ENCODE results near the gene CPA1.
A peak's percentile ranks its signal among the peaks of the same experiment; 100 is the strongest.

The CPA1 gene

DNA sequence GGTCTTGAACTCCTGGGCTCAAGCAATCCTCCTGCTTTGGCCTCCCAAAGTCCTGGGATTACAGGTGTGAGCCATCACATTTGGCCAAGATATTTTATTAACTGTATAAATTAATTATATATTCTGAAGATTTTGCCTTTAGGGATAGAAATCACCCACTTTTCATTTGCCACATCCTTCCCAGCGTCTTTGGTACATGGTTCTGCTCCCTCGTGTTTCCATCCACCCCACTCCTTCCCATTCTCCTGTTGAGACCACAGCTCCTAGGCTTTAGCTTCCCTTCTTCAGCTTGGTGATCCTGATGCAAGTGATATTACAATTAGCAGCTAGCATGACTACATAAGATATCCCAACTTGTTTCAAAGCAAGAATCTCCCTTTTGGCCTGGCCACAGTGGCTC, 8.4 kb downstream of the CPA1 start:
- H3K27ac ChIP-seq: no peak overlapping the region
- no peak for DNase-seq (ENCODE audit: low read depth, low spot score)

DNA sequence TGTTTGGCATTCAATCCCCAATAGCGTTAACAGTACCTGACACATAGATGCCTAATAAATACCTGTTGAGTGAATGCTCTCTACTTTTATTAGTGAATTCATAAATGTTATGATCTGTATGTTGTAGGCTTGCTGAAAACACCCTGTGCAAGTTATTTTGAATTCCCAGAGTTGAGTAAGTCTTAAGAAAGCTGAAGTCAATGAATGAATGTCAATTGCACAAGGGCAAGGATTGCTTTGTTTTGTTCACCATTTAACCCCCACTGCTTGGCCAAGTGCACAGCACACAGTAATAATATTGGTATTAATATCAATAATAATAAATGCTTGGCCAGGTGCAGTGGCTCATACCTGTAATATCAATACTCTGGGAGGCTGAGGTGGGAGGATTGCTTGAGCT, 10.2 kb downstream of the CPA1 start:
- no peak overlapping the region for H3K27ac ChIP-seq
- DNase-seq (ENCODE audit: low read depth, low spot score): no peak

DNA sequence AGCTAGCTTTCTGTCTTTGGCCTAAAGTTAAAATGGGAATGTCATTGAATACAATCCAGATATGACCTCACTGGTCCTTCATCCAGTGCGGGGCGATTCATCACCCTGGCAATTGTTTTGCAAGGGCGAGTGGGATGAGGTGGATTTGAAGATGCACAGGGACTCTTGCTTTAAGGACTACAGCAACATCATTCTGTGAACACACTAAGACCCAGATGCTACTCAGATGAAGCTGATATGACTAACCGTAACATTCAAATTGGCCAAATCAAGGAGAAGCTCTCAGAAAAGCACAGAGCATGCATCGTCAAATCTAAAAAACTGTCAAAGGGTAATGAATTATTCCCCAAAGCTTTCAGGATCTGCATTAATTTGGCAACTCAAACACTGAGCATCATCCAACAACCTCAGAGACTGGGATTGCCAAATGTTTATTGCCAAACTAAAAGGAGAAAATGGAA, 12.8 kb downstream of the CPA1 start:
- no peak overlapping the region for H3K27ac ChIP-seq
- DNase-seq (ENCODE audit: low read depth, low spot score): no peak

- H3K27ac ChIP-seq: no peak overlapping the region
- DNase-seq (ENCODE audit: low read depth, low spot score): no peak
Measured at GRCh38 chr7:130393841-130394411, 13.6 kb downstream of the CPA1 start.

DNA sequence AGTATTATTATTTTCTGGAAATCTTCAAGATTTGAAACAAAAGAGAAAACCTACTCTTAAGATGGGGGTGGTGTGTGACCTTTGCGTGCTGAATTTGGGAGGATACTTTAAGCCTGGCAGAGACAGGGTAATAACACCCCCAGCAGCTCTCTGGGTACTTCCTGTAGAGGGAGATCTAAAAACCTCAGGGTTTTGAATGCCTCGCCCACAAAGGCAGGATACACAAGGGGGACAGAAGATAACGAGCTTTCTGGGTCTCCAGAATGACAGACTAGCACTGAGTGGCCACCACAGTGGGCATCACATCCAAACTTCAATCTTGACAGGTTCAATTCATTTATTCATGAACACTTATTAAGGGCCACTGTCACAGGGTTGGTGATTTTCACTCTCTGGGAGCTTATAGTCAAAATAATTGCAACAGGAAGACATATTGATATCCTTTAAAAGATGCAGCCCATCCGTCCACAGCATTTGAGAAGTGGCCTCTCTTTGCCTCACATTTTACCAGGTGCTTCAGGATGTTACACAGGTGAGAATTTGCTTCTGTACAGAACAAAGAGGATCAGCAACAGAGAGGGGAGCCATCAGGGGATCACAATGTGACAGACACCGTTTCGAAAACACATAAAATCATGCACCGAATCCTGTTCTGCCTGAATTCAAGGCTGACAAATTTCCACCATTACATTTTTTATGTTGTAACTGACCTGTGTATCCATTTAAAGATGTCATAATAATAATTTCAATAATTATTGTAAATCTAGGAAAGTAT, 14.3 kb downstream of the CPA1 start:
- H3K27ac ChIP-seq: no peak overlapping the region
- DNase-seq (ENCODE audit: low read depth, low spot score): no peak

DNA sequence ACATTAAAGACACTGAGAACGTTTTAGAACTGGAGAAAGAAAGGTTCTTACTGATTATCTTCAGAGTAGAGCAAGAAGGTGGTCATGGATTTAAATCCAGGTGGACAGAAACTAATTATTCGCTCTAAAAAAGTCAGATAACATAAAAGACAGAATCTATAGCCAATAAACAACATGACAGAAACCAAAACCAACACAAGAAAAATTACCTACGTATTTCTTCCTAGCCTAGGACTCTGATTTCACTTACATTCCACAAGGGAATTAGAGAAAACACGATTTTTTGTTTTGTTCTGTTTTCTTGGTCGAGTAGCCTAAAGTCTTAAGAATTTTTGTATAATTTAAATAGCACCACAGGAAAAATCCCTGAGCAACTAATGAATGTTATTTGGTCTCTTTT, 15.1 kb downstream of the CPA1 start:
- no peak overlapping the region for H3K27ac ChIP-seq
- DNase-seq (ENCODE audit: low read depth, low spot score): no peak

- no peak for DNase-seq (ENCODE audit: low read depth, low spot score)
- no peak overlapping the region for H3K27ac ChIP-seq
Measured at GRCh38 chr7:130396109-130396508, 15.8 kb downstream of the CPA1 start.

DNA sequence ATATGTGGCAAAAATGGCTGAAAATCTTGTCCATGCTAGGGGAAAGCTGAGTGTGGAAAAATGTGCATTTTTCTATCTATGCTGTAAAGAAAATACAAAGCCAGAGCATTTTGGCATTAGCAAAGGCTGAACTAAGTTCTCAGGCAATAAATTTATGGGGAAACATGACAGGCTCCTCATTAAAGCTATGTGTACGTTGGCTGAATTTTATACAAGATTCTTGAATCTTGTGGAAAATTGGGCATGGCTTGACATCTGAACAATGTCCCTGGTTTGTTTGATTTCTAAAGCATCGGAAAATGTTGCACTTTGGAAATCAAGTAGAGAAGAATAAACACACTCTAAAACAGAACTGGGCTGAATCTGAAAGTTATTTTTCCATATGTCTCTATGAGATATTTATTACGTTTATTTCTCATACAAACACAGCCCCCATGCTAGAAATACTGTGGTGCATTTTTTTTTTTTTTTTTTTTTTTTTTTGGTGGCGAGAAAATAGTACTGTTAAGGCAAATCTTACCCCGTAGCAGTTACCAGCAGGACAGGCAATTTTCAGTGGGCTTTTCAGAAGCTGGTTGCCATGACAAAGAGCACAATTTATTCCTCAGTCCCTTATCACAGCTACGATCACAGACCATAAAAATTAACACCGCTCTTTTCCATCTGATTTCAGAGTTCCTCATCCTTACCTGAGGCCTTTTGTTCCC, 16.9 kb downstream of the CPA1 start:
- no peak for DNase-seq (ENCODE audit: low read depth, low spot score)
- H3K27ac ChIP-seq: no peak overlapping the region

DNA sequence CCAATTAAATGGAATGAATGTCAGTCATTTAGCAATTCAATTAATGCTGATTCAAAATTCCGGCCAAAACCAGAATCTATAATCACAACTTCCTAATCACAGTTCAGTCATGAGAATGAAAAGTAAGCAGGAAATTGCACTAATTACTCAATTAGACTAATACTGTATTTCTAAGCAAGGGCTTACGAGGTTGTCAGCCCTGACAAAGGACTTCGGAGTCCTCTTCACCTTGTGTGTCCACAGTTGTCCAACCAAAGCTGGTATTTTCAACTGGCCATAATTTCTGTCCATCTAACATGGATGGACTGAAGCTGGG, 17.4 kb downstream of the CPA1 start:
- DNase-seq (ENCODE audit: low read depth, low spot score): no peak
- H3K27ac ChIP-seq: no peak overlapping the region

GRCh38 chr7:130398526-130399090, 18.3 kb downstream of the CPA1 start:
- no peak for DNase-seq (ENCODE audit: low read depth, low spot score)
- H3K27ac ChIP-seq: no peak overlapping the region

- no peak for DNase-seq (ENCODE audit: low read depth, low spot score)
- H3K27ac ChIP-seq: no peak overlapping the region
Measured at GRCh38 chr7:130400120-130400572, 19.9 kb downstream of the CPA1 start.

- no peak for DNase-seq (ENCODE audit: low read depth, low spot score)
- H3K27ac ChIP-seq: no peak overlapping the region
Measured at GRCh38 chr7:130401101-130401500, 20.8 kb downstream of the CPA1 start.

DNA sequence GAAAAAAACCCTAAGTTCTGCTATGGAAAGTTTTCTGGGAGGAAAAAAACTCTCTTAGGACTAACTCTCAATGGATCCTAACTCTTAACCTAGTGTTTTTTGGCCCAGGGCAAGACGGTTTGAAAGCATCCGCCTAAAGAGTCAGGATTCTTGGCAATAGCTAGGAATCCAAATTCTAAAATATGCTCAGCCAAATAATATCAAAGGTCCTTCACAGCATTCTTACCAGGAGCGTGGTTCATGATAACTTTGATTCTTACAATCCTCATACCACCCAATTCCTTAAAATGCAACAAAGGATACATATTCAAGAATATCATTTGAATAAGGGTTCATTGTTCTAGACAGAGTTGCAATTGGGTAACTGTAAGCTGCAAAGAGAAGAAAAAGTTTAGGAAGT, 21.3 kb downstream of the CPA1 start:
- H3K27ac ChIP-seq: no peak overlapping the region
- no peak for DNase-seq (ENCODE audit: low read depth, low spot score)

DNA sequence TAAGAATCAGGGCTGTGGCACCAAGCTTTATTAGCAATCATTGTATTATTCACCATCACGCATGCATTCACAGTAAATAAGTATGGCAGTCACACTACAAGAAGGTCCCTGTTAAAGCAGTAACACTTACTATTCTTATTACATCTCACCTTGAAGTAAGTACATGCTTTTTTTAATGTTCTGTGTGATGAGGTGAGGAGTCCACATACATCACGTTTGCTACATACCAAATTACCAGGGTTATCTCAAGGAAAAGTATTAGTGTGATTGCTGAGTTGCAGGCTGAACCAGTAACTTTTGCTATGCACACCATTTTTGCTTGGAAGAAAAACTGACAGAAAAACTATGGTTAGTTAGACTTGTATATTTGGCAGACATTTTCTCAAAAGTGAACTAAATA, 24.7 kb downstream of the CPA1 start:
- H3K27ac ChIP-seq: no peak overlapping the region
- no peak for DNase-seq (ENCODE audit: low read depth, low spot score)

DNA sequence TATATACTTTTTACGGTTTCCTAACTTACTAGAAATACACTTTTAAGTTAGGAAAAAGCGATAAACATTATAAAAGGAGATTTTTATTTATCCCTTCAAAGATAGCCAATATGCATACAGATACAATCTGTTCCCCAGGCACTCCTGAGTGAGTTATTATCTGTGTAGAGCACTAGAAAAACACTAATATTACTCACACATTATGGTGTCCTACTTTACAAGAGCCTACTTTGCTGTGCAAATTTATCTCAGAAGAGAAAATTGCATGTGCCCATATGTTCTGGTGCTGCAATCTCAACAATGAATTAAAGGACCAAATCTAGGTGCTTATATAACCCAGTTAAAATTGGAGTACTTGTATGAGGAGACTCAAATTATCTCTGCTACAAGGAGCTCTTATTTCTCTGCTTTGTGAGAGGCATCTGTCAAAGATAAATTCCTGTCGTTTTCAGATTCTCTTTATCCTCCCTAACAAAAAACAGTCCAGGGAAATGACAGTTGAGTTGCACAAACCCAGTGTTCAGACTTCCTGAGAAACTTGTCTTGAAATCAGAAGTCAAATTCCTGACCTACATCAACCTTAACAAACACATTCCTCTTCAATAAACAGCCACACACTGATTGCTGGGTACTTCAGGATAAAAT, 28.9 kb downstream of the CPA1 start:
- DNase-seq (ENCODE audit: low read depth, low spot score): no peak
- no peak overlapping the region for H3K27ac ChIP-seq

- DNase-seq (ENCODE audit: low read depth, low spot score): no peak
- no peak overlapping the region for H3K27ac ChIP-seq
Measured at GRCh38 chr7:130409712-130410072, 29.4 kb downstream of the CPA1 start.

DNA sequence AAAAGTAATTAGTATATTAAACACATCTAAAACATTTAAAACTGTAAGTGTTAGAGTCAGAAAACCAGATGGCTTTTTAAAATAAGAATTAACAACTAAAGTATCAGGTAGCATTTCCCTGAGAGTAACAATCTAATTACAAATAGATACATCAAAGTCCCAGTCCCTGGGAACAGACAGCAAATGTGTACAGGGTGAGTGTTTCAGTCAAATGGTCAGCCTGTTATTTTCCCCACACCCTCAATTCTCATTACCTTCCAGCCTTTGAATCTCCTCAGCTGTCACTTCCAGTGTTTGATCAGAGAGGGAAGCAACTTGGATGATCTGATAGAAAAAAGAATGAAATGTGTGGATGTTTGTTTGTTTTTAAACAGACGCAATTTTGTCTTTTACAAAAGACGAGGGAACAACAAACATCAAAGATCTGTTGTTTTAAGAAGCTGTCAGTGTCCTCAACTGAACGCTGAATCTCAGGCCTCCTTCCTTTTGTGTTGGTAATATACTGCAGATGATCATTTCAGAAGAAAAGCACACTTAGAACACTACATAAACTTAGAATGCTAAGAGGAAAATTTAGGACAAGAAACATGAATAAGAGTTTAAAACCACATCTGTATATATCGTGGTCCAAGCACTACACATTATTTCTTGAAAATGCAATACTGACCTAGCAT, 30.7 kb downstream of the CPA1 start:
- no peak for DNase-seq (ENCODE audit: low read depth, low spot score)

GRCh38 chr7:130413201-130413600, 32.9 kb downstream of the CPA1 start:
- DNase-seq (ENCODE audit: low read depth, low spot score): no peak
- H3K27ac ChIP-seq: no peak overlapping the region

More for the DNA sequence above, 30.7 kb downstream of the CPA1 start:
- no peak overlapping the region for H3K27ac ChIP-seq

- no peak overlapping the region for H3K27ac ChIP-seq
- DNase-seq (ENCODE audit: low read depth, low spot score): no peak
Measured at GRCh38 chr7:130415006-130415405, 34.7 kb downstream of the CPA1 start.

GRCh38 chr7:130417213-130417612, 36.9 kb downstream of the CPA1 start:
- H3K27ac ChIP-seq: peak overlapping the region; percentile 98
- no peak for DNase-seq (ENCODE audit: low read depth, low spot score)

Data from epithelial cell of prostate (primary cell).